Activated CD8-positive, alpha-beta T cell treated with anti-CD3 and anti-CD28 coated beads for 36 hours (primary cell): Measurements from ENCODE around the gene ZSCAN5A. TPM values are rescaled to one million over a fixed set of nuclear protein-coding genes. Genes with fewer than 3 reads are reported as not detected.
"Not testable (repeated sequence)": the region's sequence is repeated elsewhere in the genome, so short reads cannot be mapped to it uniquely, and the experiment has no call there.

Experiments used
- ATAC-seq: fragments of 200-7000 bp; cut with Tn5 transposase; one replicate; pipeline ENCODE4 v1.10.0; 2021; ENCODE audit warnings: mild to moderate bottlenecking, moderate library complexity
- CTCF ChIA-PET: fragments of 350-600 bp; sonication (Branson Sonifier 250); formaldehyde crosslinking; loops from one replicate; lab custom pipeline; 2021; ENCODE audit warnings: antibody characterized with exemption; lab: Charles Lee
- POLR2A ChIA-PET: fragments of 350-600 bp; sonication (Branson Sonifier 250); formaldehyde crosslinking; loops from one replicate; lab custom pipeline; 2021; ENCODE audit warnings: antibody characterized with exemption; lab: Charles Lee
- DNase-seq: peaks from one replicate; pipeline ENCODE4 v3.0.0-alpha.2; 2020
- H3K27ac Mint-ChIP-seq: one replicate; pipeline ENCODE4 v1.8.0; 2021; ENCODE audit warnings: mild to moderate bottlenecking, mixed read lengths
- H3K27me3 Mint-ChIP-seq: one replicate; pipeline ENCODE4 v1.8.0; 2021; ENCODE audit warnings: mixed read lengths
- H3K36me3 Mint-ChIP-seq: one replicate; pipeline ENCODE4 v1.8.0; 2021; ENCODE audit warnings: low read depth, mixed read lengths
- H3K4me1 Mint-ChIP-seq: one replicate; pipeline ENCODE4 v1.8.0; 2021; ENCODE audit warnings: low read depth, mixed read lengths
- H3K4me3 Mint-ChIP-seq: one replicate; pipeline ENCODE4 v1.8.0; 2021; ENCODE audit warnings: mild to moderate bottlenecking, moderate library complexity, mixed read lengths
- H3K9me3 Mint-ChIP-seq: one replicate; pipeline ENCODE4 v1.8.0; 2021; ENCODE audit warnings: mixed read lengths
- intact Hi-C: fragments of 100-400 bp; cut with micrococcal nuclease; formaldehyde crosslinking; loops from one replicate; pipeline ENCODE4 v1.10.0; 2022
- total RNA-seq, 2 experiments: library from RNA; stranded (reverse); gene quantifications; one replicate each; pipeline ENCODE4 v1.2.3, GENCODE V29; 2021
- TF ChIP-seq, protein P1 (sequence below): fragments of 200-600 bp; IDR thresholded peaks from one replicate; pipeline ENCODE4 v1.8.0; 2022; ENCODE audit warnings: antibody characterized with exemption, mild to moderate bottlenecking

ZSCAN5A gene
- total RNA-seq, 2 experiments from 2014 or later, result 7.7 to 9.0 TPM

DNA sequence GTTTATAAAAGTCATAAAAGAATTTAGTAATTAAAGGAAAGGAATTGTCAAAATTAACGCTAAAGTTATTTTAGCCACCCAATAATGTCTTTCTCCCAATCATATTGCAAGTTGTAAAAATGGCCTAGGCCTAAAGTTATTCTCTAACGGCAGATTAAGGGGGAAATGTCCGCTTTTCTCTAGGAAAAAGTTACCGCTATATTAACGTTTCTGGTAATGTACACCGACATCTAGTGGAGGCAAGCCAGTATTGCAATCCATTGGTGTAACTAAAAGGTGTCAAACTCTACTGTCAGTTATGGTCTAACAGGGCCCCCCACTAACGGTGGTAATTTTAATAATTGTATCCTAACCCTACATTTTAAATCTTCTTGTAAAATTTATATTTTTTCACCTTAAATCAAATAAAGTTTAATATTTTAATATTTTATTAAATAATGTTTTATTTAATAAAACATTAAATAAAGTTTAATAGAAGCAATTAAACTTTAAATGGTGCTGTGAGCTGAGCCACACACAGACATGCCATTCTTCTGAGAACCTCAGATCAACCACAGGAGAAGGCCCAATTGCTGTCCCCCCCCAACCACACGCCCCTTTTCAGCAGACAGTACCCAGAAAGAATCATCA, 35.9 kb upstream of the ZSCAN5A start:
- DNase-seq (peak; percentile 74), ATAC-seq (peak; percentile 67)
- ChIA-PET POLR2A (no interaction called here), CTCF (interaction anchor here (3.0 kb wide), 1 partner anchor 98 kb away, joined by 42 read pairs; no protein-coding TSS in a partner anchor)
- TF ChIP-seq, protein P1, sequence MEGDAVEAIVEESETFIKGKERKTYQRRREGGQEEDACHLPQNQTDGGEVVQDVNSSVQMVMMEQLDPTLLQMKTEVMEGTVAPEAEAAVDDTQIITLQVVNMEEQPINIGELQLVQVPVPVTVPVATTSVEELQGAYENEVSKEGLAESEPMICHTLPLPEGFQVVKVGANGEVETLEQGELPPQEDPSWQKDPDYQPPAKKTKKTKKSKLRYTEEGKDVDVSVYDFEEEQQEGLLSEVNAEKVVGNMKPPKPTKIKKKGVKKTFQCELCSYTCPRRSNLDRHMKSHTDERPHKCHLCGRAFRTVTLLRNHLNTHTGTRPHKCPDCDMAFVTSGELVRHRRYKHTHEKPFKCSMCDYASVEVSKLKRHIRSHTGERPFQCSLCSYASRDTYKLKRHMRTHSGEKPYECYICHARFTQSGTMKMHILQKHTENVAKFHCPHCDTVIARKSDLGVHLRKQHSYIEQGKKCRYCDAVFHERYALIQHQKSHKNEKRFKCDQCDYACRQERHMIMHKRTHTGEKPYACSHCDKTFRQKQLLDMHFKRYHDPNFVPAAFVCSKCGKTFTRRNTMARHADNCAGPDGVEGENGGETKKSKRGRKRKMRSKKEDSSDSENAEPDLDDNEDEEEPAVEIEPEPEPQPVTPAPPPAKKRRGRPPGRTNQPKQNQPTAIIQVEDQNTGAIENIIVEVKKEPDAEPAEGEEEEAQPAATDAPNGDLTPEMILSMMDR, result peak; percentile 92
- Mint-ChIP-seq H3K9me3 (no peaks in the 10 kb centered on the region), H3K27ac (no peak overlapping the region), H3K4me3 (no peak overlapping the region), H3K27me3 (no peaks in the 10 kb centered on the region), H3K4me1 (no peaks in the 10 kb centered on the region), H3K36me3 (no peaks in the 10 kb centered on the region)
- intact Hi-C loops, result loop anchor here (10.0 kb wide), 1 partner anchor 96 kb away; no protein-coding TSS in a partner anchor

DNA sequence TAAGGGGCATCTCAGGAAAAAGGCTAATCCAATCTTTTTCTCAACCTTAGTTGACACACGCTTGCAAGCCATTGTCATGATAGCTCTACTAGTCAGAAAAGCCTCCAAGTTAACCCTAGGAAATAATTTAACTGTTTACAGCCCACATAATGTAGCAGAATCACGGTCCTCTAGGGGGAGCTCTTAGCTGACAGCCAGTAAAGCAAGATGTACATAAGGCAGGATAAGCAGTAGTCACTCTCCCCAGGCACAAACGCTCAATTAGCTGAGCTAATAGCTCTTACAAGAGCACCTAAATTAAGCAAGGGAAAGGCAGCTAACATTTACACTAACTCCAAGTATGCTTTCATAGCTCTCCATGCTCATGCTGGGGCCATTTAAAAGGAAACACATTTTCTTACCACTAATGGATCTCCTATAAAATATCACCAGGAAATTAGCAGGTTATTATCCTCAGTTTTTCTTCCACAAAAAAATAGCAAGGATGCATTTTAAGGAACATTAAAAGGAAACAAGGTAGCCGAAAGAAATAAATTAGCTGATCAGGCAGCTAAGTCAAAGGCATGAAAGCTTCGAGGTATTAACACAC, 33.7 kb upstream of the ZSCAN5A start:
- H3K27ac Mint-ChIP-seq, result no peak overlapping the region
- peak; percentile 56 for ATAC-seq
- peak; percentile 61 for DNase-seq
- no peaks in the 10 kb centered on the region for H3K27me3 Mint-ChIP-seq
- H3K36me3 Mint-ChIP-seq, result no peaks in the 10 kb centered on the region
- ChIA-PET CTCF (interaction anchor here (0.6 to 3.0 kb wide), 28 partner anchors 11 to 751 kb away, joined by 3 to 42 read pairs (median 3); partner anchors contain the start of gene ZNF583), POLR2A (interaction anchor here (1.0 kb wide), 1 partner anchor 17 kb away, joined by 3 read pairs; no protein-coding TSS in a partner anchor)
- H3K4me1 Mint-ChIP-seq, result no peaks in the 10 kb centered on the region
- intact Hi-C loops, result no loop called here
- H3K4me3 Mint-ChIP-seq, result no peak overlapping the region
- no peaks in the 10 kb centered on the region for H3K9me3 Mint-ChIP-seq
- TF ChIP-seq, protein P1, result peak; percentile 64

DNA sequence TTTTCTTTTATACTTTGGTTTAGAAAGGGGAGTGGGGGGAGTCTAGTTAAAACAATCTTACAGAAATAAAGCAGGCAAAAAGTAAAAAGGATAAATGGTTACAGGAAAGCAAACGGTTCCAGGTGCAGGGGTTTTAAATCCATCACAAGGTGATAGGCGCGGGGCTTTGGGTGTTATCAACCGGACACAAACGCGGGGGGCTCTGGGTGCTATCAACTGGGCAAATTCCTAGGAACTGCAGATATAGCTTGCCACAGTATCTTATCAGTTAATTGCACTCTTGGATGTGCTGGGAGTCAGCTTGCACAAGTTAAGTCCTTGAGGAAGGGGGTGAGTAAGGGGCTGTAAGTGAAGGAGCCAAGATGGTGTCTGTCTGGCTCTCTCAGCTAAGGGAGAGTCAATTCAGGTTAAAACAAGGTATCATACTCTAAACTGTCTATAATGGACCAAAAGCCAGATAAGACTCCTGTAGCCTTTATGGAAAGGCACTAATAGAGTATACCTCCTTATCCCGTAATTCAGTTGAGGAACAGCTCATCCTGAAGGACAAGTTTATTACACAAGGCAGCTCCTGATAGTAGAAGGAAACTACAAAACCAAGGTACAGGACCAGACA, 32.6 kb upstream of the ZSCAN5A start:
- Mint-ChIP-seq H3K9me3 (peaks cover 6% of the 10 kb centered on the region), H3K27me3 (peaks cover 6% of the 10 kb centered on the region), H3K4me1 (no peaks in the 10 kb centered on the region), H3K36me3 (no peaks in the 10 kb centered on the region), H3K27ac (no peak overlapping the region), H3K4me3 (no peak overlapping the region)
- ATAC-seq (no peak), DNase-seq (no peak)
- ChIA-PET POLR2A (no interaction called here), CTCF (interaction anchor here (0.8 to 3.0 kb wide), 14 partner anchors 10 to 752 kb away, joined by 3 to 42 read pairs (median 8); partner anchors contain the start of gene ZNF583)
- intact Hi-C loops, result no loop called here
- TF ChIP-seq, protein P1, result no peak

DNA sequence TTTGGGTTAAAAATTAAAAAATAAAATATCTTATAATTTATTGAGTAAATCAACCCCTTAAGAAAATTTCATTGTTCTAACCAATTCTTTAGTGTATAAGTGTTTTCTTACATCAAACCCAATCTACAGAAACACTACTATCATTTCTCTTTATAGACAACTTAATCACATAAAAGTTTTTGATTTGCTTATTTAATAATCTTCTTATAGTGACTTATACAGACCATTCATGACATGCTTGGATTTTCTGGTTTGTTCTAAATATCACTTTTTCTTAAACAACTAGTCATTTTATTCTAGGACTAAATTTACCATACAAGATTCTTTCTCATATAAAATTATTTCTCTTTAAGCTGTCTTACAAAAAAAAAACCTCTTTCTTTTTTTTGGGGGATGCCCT, 27.3 kb upstream of the ZSCAN5A start:
- H3K36me3 Mint-ChIP-seq, result peaks cover 2% of the 10 kb centered on the region
- ChIA-PET POLR2A (interaction anchor here (1.0 kb wide), 1 partner anchor 10 kb away, joined by 3 read pairs; no protein-coding TSS in a partner anchor), CTCF (no interaction called here)
- H3K4me3 Mint-ChIP-seq, result no peak overlapping the region
- H3K27ac Mint-ChIP-seq, result no peak overlapping the region
- DNase-seq (no peak), ATAC-seq (no peak)
- H3K27me3 Mint-ChIP-seq, result peaks cover 6% of the 10 kb centered on the region
- intact Hi-C loops, result no loop called here
- peaks cover 9% of the 10 kb centered on the region for H3K9me3 Mint-ChIP-seq
- no peaks in the 10 kb centered on the region for H3K4me1 Mint-ChIP-seq
- TF ChIP-seq, protein P1, result no peak

DNA sequence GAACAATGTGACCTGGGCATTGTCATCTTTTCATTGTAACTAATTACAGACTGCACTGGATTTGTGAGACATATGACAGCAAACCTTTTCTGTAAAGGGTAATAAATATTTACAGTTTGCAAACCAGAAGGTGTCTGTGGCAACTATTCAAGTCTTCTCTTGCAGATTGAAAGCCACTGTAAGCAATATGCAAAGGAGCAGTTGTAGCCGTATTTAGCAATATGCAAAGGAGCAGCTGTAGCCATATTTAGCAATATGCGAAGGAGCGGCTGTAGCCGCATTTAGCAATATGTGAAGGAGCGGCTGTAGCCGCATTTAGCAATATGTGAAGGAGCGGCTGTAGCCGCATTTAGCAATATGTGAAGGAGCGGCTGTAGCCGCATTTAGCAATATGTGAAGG, 24.4 kb upstream of the ZSCAN5A start:
- intact Hi-C loops, result loop anchor here (10.0 kb wide), 1 partner anchor 274 kb away; no protein-coding TSS in a partner anchor
- ATAC-seq, H3K27me3 Mint-ChIP-seq, DNase-seq, H3K27ac Mint-ChIP-seq, H3K4me3 Mint-ChIP-seq, POLR2A ChIA-PET, CTCF ChIA-PET, H3K36me3 Mint-ChIP-seq, H3K4me1 Mint-ChIP-seq: not testable (repeated sequence)
- H3K9me3 Mint-ChIP-seq, result peaks cover 11% of the 10 kb centered on the region

DNA sequence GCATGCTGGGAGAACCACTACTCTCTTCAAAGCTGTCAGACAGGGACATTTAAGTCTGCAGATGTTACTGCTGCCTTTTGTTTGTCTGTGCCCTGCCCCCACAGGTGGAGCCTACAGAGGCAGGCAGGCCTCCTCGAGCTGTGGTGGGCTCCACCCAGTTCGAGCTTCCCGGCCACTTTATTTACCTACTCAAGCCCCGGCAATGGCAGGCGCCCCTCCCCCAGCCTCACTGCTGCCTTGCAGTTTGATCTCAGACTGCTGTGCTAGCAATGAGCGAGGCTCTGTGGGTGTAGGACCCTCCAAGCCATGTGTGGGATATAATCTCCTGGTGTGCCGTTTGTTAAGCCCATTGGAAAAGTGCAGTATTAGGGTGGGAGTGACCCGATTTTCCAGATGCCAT, 22.4 kb upstream of the ZSCAN5A start:
- H3K4me1 Mint-ChIP-seq, POLR2A ChIA-PET, H3K36me3 Mint-ChIP-seq, H3K4me3 Mint-ChIP-seq, H3K27me3 Mint-ChIP-seq, DNase-seq, H3K27ac Mint-ChIP-seq, H3K9me3 Mint-ChIP-seq, ATAC-seq: not testable (repeated sequence)
- CTCF ChIA-PET, result interaction anchor here (1.4 kb wide), 1 partner anchor 11 kb away, joined by 4 read pairs; no protein-coding TSS in a partner anchor
- intact Hi-C loops, result loop anchor here (10.0 kb wide), 1 partner anchor 272 kb away; no protein-coding TSS in a partner anchor

DNA sequence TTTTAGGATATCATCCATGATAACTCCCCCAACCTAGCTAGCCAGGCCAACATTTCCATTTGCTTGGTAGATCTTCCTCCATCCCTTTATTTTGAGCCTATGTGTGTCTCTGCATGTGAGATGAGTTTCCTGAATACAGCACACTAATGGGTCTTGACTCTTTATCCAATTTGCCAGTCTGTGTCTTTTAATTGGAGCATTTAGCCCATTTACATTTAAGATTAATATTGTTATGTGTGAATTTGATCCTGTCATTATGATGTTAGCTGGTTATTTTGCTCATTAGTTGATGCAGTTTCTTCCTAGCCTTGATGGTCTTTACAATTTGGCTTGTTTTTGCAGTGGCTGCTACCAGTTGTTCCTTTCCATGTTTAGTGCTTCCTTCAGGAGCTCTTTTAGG, 20.7 kb upstream of the ZSCAN5A start:
- H3K27ac Mint-ChIP-seq, POLR2A ChIA-PET, DNase-seq, H3K4me3 Mint-ChIP-seq, H3K36me3 Mint-ChIP-seq, ATAC-seq, H3K27me3 Mint-ChIP-seq, H3K4me1 Mint-ChIP-seq: not testable (repeated sequence)
- peaks cover 12% of the 10 kb centered on the region for H3K9me3 Mint-ChIP-seq
- intact Hi-C loops, result loop anchor here (10.0 kb wide), 1 partner anchor 271 kb away; no protein-coding TSS in a partner anchor
- CTCF ChIA-PET, result interaction anchor here (1.0 to 3.1 kb wide), 3 partner anchors 80 to 269 kb away, joined by 3 to 22 read pairs (median 3); no protein-coding TSS in a partner anchor
